HG02840 (cell line): Measurements from ENCODE around the gene HTR3D.
"Not testable (repeated sequence)": the region's sequence is repeated elsewhere in the genome, so short reads cannot be mapped to it uniquely, and the experiment has no call there.

Experiments
- ATAC-seq: cut with Tn5 transposase; IDR thresholded peaks from one replicate; pipeline ENCODE4 v1.9.1; 2021; ENCODE audit warnings: mild to moderate bottlenecking, moderate library complexity, moderate number of reproducible peaks; ENCODE audit not compliant: unreplicated experiment, low FRiP score

HTR3D gene

DNA sequence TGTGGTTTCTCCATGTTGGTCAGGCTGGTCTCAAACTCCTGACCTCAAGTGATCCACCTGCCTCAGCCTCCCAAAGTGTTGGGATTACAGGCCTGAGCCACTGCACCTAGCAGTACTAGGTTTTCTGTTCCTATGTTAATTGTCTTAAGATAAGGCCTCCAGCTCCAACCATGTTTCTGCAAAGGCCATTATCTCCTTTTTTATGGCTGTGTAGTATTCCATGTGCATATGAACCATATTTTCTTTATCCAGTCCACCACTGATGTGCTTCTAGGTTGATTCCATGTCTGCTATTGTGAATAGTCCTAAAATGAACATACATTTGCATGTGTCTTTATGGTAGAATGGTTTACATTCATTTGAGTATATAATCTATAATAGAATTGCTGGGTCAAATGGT lies 31.1 kb downstream of the HTR3D start:
- no peak for ATAC-seq

DNA sequence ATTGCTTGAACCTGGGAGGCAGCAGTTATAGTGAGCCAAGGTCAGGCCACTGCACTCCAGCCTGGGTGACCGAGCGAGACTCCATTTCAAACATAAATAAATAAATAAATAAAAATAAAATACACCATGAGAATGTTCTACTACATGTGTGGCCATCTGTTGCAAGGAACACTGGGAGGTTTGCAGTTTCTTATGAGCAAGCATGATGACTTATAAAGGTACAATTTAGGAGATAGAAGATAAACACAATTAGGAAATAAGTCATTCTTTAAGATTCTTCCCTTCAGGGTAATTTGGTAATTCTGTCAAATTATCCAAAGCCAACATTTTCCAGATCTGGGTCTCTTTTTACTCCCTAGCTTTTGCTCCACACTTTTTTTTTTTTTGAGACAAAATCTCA lies 34.7 kb downstream of the HTR3D start:
- no peak for ATAC-seq

DNA sequence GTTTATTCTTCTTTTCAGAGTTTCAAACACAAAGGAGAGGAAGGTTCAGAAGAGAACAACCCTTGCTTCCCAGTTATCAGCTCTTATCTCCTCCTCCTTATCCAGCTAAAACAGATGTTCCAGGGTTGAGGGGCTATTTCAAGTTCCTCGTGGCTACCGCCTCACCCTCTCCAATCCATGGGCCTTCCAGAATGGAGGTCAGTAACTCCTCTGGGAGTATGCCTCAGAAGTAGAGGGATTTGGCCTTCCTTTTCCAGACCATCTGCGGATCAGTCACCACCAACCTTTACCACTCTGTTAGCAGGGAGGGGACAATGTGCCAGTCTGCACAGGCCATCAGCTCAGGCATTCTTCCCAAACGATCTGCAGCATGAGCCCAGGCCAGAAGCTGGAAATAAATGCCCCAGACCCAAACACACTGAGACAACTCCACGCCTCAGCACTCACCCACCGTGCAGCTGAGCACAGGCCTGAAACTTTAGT lies 36.1 kb downstream of the HTR3D start:
- ATAC-seq = no peak

DNA sequence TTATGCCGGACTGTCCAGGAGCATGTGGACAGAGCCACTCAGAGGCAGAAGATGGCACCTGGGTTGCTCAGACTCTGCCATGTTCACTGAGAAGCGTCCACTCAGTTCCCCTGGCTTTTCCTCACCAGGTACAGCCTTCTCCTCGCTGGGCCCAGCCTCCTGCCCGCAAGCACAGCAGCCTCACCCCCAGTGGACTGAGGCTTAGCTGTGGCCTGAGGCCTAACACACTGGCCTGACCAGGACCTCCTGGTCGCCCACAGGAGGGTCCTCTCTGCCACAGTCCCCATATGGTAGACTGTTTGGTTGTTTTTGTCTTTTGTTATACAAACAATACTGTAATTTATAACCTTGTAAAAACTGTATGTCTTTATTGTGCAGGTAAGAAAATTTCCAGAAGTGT lies 36.8 kb downstream of the HTR3D start:
- no peak for ATAC-seq

DNA sequence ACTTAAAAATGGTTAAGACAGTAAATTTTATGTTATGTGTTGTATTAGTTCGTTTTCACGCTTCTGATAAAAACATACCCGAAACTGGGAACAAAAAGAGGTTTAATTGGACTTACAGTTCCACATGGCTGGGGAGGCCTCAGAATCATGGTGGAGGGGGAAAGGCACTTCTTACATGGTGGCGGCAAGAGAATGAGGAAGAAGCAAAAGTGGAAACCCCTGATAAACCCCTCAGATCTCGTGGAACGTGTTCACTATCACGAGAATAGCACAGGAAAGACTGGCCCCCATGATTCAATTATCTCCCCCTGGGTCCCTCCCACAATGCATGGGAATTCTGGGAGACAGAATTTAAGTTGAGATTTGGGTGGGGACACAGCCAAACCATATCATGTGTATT lies 39.6 kb downstream of the HTR3D start:
- ATAC-seq = not testable (repeated sequence)

DNA sequence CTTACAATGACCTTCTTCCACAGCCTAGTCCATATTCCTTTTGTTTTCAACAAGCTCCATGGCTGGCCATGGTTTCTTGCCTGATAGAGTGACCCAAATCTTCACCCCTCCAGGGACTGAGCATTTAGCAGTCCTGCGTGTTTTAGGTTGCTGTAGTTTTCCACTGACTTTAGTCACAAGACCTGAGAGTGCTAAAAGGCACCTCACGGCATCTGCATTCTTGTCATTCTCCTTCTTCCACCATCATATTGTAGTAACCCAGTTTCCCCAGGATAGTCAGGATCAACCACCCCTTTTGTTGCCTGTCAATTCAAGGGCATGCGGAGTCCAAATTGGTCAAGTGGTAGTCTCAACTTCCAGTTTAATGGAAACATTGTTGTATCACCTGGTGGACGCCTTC lies 42.1 kb downstream of the HTR3D start:
- no peak for ATAC-seq

DNA sequence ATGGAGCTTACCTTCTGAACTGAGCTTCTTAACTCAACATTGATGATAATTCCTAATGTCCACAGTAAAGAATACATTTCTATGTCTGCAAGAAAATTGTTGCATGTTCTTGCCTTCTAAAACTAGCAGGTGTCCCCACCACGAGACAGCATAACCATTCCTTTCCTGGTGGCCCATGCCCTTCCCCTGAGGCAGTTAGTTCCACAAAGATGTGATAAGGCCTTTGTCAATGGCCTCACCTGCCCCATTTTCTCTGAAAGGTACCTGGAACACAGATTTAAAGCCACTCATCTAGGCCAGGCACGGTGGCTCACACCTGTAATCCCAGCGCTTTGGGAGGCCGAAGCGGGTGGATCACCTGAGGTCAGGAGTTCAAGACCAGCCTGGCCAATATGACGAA lies 44.4 kb downstream of the HTR3D start:
- no peak for ATAC-seq

DNA sequence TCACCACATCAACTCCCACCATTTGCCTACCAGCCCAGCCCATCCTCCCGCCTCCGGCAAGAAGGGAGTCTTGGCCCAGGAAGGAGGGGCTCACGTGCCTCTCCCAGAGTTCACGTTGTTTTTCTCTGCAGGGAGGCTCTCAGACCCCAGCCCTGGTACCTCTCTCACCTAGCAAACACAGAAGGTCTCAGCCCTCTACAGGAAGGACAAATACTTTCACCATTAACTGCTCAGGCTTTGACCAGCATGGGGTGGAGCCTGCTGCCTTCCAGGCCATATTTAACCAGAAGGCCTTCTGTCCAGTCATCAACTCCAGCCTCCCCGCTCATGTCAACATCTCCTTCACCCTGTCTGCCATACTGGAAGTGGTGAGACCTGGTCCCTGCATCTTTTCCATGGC lies 46.3 kb downstream of the HTR3D start:
- ATAC-seq = no peak

DNA sequence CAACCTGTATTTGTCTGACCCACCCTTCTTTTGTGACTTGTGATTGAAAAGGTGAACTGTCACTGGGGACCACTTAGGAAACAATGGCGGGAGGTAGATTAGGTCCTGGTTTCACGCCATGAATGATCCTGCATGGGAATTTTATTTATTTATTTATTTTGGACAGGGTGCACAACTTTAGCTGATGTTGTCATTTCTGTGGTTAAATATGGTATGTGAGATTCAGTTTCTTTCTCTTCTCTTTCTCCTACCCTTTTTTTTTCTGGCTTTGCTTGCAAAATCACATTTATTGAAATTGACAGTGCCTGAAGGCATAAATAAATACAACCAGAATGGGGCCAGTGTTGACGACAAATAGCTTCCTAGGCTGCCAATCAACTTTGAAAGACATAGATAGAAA lies 47.3 kb downstream of the HTR3D start:
- no peak for ATAC-seq

DNA sequence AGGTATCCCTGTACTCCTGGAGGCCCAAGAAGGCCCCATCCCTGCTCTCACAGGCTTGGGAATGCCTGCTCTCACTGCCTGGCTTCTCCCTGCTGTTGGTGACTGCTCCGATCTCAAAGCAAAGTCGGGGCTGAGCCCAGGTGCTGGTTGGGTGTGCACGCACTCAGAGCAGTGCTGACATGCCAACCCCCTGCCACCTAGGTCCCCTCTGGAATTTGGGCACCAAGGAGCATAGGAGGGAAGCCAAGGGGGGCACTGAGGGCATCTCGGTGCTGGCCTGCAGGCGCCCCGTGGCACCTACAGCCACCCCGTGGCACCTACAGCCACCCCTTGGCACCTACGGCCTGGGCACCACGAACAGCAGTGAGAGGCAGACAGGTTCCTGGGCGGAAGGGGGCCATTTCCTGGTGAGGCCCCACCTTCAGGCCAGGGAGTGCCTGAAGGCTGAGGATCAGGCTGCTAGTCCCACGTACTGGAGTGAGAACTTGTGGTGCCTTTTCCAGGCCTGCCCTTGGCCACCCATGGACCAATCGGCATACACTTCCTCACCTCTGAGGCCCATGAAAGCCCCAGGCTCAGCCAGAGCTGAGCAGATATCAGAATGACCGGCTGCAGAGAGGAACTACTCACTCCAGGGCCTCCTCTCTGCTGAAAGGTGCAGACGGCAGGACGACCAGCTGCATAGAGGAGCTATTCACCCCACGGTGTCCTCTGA lies 49.7 kb downstream of the HTR3D start:
- no peak for ATAC-seq

DNA sequence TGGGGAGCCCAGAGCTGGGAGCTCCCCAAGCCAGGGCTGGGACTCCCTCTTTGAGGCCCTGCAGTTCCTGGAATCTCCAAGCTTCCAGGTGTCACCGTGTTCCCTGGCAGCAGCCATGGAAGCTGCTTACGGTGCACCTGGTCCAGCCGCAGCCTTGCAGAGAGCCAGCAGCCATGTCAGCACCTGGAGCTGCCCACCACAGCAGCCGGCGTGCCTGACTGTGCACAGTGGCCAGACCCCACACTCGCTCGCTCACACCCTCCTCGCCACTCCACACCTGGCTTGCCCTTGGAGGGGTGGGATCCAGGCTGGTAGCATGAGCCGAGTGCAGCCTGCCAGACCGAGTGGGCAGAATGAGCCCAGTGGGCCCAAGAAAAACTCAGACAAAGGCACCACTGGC lies 50.5 kb downstream of the HTR3D start:
- ATAC-seq = no peak

DNA sequence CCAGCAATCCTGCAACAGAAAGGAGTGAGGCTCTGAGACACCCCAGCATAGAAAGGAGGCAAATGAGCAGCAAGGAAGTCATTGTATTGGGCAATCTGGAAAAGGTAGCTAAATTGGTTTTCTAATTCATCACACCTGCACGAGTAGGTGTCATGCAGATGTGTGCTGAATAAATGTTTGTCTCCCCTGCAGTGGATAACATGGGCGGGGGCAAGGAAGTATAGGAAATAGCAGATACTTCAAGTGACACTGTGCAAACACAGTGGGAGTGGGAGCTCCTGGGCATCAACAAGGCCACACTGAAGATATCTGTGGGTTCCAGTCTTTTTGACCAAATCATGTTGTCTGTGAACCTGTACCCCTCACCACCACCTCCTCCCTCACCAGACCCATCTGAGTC lies 50.9 kb downstream of the HTR3D start:
- ATAC-seq = no peak

DNA sequence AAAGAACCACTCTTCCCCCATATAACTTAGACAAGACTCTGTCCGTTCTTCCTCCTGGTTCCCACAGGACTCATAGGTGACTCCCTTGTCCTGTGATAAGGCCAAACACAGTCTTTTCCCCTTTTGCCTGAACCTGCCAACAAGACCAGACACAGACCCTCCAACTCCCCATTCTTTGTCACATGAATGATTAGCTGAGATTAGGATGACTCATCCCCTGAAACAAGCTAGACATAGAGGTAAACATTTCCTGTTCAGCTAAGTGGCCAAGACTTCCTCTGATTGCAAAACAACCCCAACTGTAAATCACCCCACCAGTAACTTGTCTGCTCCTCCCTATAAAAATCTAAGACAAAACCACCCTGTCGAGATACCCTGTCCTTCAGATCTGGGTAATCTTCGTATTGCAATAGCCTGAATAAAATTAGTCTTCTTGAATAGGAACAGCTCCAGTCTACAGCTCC lies 53.9 kb downstream of the HTR3D start:
- no peak for ATAC-seq
